HG03460 (cell line): ENCODE measurements around the gene OR7A5.
"Not testable (repeated sequence)": the region's sequence is repeated elsewhere in the genome, so short reads cannot be mapped to it uniquely, and the experiment has no call there.

ENCODE experiments used
- ATAC-seq: cut with Tn5 transposase; IDR thresholded peaks from one replicate; pipeline ENCODE4 v1.9.1; 2021; ENCODE audit not compliant: unreplicated experiment

The OR7A5 gene

GRCh38 chr19:14785102-14785793 lies 49.7 kb downstream of the OR7A5 start:
- not testable (repeated sequence) for ATAC-seq

GRCh38 chr19:14784730-14785101 lies 50.3 kb downstream of the OR7A5 start:
- ATAC-seq: not testable (repeated sequence)

- ATAC-seq: not testable (repeated sequence)
Measured at GRCh38 chr19:14783410-14783998, 51.5 kb downstream of the OR7A5 start.

- ATAC-seq: no peak
Measured at GRCh38 chr19:14782626-14783409, 52.2 kb downstream of the OR7A5 start.

GRCh38 chr19:14781713-14782536 lies 53.1 kb downstream of the OR7A5 start:
- not testable (repeated sequence) for ATAC-seq

- ATAC-seq: not testable (repeated sequence)
Measured at GRCh38 chr19:14780622-14781225, 54.3 kb downstream of the OR7A5 start.

GRCh38 chr19:14779151-14779550 lies 55.8 kb downstream of the OR7A5 start:
- no peak for ATAC-seq

- ATAC-seq: not testable (repeated sequence)
Measured at GRCh38 chr19:14778110-14778845, 56.7 kb downstream of the OR7A5 start, which contains the start of gene ADGRE2. Gene ADGRE2, minus strand, starts transcription at chr19:14778560. Its CDS starts 1,804 bp downstream, at chr19:14776756.

- ATAC-seq: not testable (repeated sequence)
Measured at GRCh38 chr19:14777645-14778044, 57.3 kb downstream of the OR7A5 start.
